Cardiac muscle cell (in vitro differentiated cells and primary cell): ENCODE data around the gene RPS6KA4. TPM values are rescaled to one million over a fixed set of nuclear protein-coding genes. Genes with fewer than 3 reads are reported as not detected.

Source experiments
- DNase-seq, 2 donors: peaks; one replicate each; pipeline versions ENCODE4 v3.0.0 to v3.0.0-alpha.2; 2010 to 2017; ENCODE audit warnings: low read depth in 1 of 2, low spot score in 1 of 2
- H3K27ac ChIP-seq: fragments of 200-600 bp; sonication (generic); 2 replicates; pipeline ENCODE4 v1.5.1; 2016
- H3K27me3 ChIP-seq: fragments of 200-600 bp; sonication (generic); 2 replicates; pipeline ENCODE4 v1.6.0; 2016; ENCODE audit warnings: control low read depth
- H3K36me3 ChIP-seq: fragments of 200-600 bp; sonication (generic); 2 replicates; pipeline ENCODE4 v1.5.1; 2016; ENCODE audit warnings: control low read depth
- H3K4me1 ChIP-seq: fragments of 200-600 bp; sonication (generic); 2 replicates; pipeline ENCODE4 v1.8.1; 2017; ENCODE audit warnings: low read depth, mild to moderate bottlenecking, mixed run types
- H3K4me3 ChIP-seq: fragments of 200-600 bp; sonication (generic); 2 replicates; pipeline ENCODE4 v1.5.1; 2016; ENCODE audit warnings: mild to moderate bottlenecking
- H3K9me3 ChIP-seq: fragments of 200-600 bp; sonication (generic); 2 replicates; pipeline ENCODE4 v1.5.1; 2017; ENCODE audit warnings: low read depth, mild to moderate bottlenecking, control low read depth
- CTCF ChIP-seq: IDR thresholded peaks from 2 replicates; pipeline ENCODE4 v1.5.1; 2012; ENCODE audit warnings: low read depth, mild to moderate bottlenecking, low read length
- polyA plus RNA-seq: library from polyadenylated mRNA; unstranded; fragments of >200 nt; fragmentation: Nextera tagmentation; extraction: Ambion mirVana; gene quantifications from 2 replicates; pipeline ENCODE4 v1.2.1, GENCODE V29; 2016
- total RNA-seq: library from RNA; depleted of rRNA; stranded (reverse); fragments of >200 nt; gene quantifications from 2 replicates; pipeline ENCODE4 v1.2.3, GENCODE V29; 2016

The RPS6KA4 gene
- total and polyA plus RNA-seq, 2 experiments from 2014 or later = 22.3 to 28.2 TPM

GRCh38 chr11:64355078-64355940 lies 3.7 kb upstream of the RPS6KA4 start:
- H3K27ac ChIP-seq = peak overlapping the region; percentile 18
- DNase-seq = peak; percentile 83 to 84
- TF ChIP-seq CTCF = peak; percentile 89
- no peaks in the 10 kb centered on the region for H3K36me3 ChIP-seq
- no peak overlapping the region for H3K4me3 ChIP-seq
- peaks cover 22% of the 10 kb centered on the region for H3K4me1 ChIP-seq
- no peaks in the 10 kb centered on the region for H3K9me3 ChIP-seq
- no peaks in the 10 kb centered on the region for H3K27me3 ChIP-seq

GRCh38 chr11:64356498-64357411 lies 2.2 kb upstream of the RPS6KA4 start:
- no peaks in the 10 kb centered on the region for H3K9me3 ChIP-seq
- peaks cover 22% of the 10 kb centered on the region for H3K4me1 ChIP-seq
- peak; percentile 54 to 84 for DNase-seq
- peaks cover 3% of the 10 kb centered on the region for H3K36me3 ChIP-seq
- peak overlapping the region; percentile 34 for H3K27ac ChIP-seq
- TF ChIP-seq CTCF = peak; percentile 47
- no peaks in the 10 kb centered on the region for H3K27me3 ChIP-seq
- no peak overlapping the region for H3K4me3 ChIP-seq

- no peaks in the 10 kb centered on the region for H3K27me3 ChIP-seq
- peaks cover 22% of the 10 kb centered on the region for H3K4me1 ChIP-seq
- TF ChIP-seq CTCF = no peak
- peaks cover 3% of the 10 kb centered on the region for H3K36me3 ChIP-seq
- no peaks in the 10 kb centered on the region for H3K9me3 ChIP-seq
- peak overlapping the region; percentile 34 for H3K27ac ChIP-seq
- DNase-seq = no peak
- no peak overlapping the region for H3K4me3 ChIP-seq
These were observed 1.5 kb upstream of the RPS6KA4 start for GRCh38 chr11:64357446-64357845.

- Histone ChIP-seq H3K4me1 (peaks cover 22% of the 10 kb centered on the region), H3K4me3 (no peak overlapping the region), H3K36me3 (peaks cover 3% of the 10 kb centered on the region), H3K27me3 (no peaks in the 10 kb centered on the region), H3K27ac (peak overlapping the region; percentile 80), H3K9me3 (no peaks in the 10 kb centered on the region)
- no peak for TF ChIP-seq CTCF
- no peak for DNase-seq
These were observed 942 bp upstream of the RPS6KA4 start for GRCh38 chr11:64357904-64358535.

- Histone ChIP-seq H3K36me3 (peaks cover 5% of the 10 kb centered on the region), H3K4me1 (peaks cover 22% of the 10 kb centered on the region), H3K27ac (peak overlapping the region; percentile 80), H3K4me3 (peak overlapping the region; percentile 91), H3K9me3 (no peaks in the 10 kb centered on the region), H3K27me3 (no peaks in the 10 kb centered on the region)
- DNase-seq = no peak
- no peak for TF ChIP-seq CTCF
These were observed 441 bp upstream of the RPS6KA4 start for GRCh38 chr11:64358536-64358906.
